ENCODE data around the gene GRIK4. TPM values are rescaled to one million over a fixed set of nuclear protein-coding genes. Genes with fewer than 3 reads are reported as not detected.
A peak's percentile ranks its signal among the peaks of the same experiment; 100 is the strongest.

GRIK4 gene
- total and polyA plus RNA-seq, 8 donors = 0.02 TPM; not detected in 7

GRCh38 chr11:120603071-120603470 is 91.5 kb downstream of the GRIK4 start:
- Histone ChIP-seq H3K36me3 (no peaks in the 10 kb centered on the region), H3K4me3 (no peak overlapping the region), H3K27me3 (no peaks in the 10 kb centered on the region), H3K27ac (no peak overlapping the region), H3K9me3 (no peaks in the 10 kb centered on the region), H3K4me1 (no peaks in the 10 kb centered on the region)
- FAIRE-seq (no peak), ATAC-seq (no peak), DNase-seq (no peak)
- WGBS, 2 donors = 79 to 85% methylated on average over 3 of the region's 3 CpGs
- TF ChIP-seq CTCF (IDR thresholded peaks at IDR 0.05) = no peak
- intact Hi-C loops (cut with DNase I) = no loop called here

- FAIRE-seq (no peak), DNase-seq (no peak), ATAC-seq (no peak)
- H3K27ac ChIP-seq = no peak overlapping the region
- no peak for TF ChIP-seq CTCF (IDR thresholded peaks at IDR 0.05)
- H3K9me3 ChIP-seq = no peaks in the 10 kb centered on the region
- intact Hi-C loops (cut with DNase I) = no loop called here
- 89 to 92% methylated on average over 4 of the region's 4 CpGs for WGBS, 2 donors
- no peaks in the 10 kb centered on the region for H3K4me1 ChIP-seq
- H3K36me3 ChIP-seq = no peaks in the 10 kb centered on the region
- no peak overlapping the region for H3K4me3 ChIP-seq
- no peaks in the 10 kb centered on the region for H3K27me3 ChIP-seq
Measured at GRCh38 chr11:120605469-120605868, 93.9 kb downstream of the GRIK4 start.

GRCh38 chr11:120606211-120607010 is 94.9 kb downstream of the GRIK4 start:
- Histone ChIP-seq H3K4me3 (no peak overlapping the region), H3K27ac (no peak overlapping the region), H3K9me3 (no peaks in the 10 kb centered on the region), H3K36me3 (no peaks in the 10 kb centered on the region), H3K4me1 (no peaks in the 10 kb centered on the region), H3K27me3 (no peaks in the 10 kb centered on the region)
- intact Hi-C loops (cut with DNase I) = no loop called here
- ATAC-seq (no peak), FAIRE-seq (no peak), DNase-seq (no peak)
- TF ChIP-seq CTCF (IDR thresholded peaks at IDR 0.05) = no peak
- WGBS, 2 donors = 80 to 87% methylated on average over 18 of the region's 18 CpGs

- 60 to 79% methylated on average over 2 of the region's 2 CpGs for WGBS, 2 donors
- DNase-seq = no peak
- no peak for ATAC-seq
- intact Hi-C loops (cut with DNase I) = no loop called here
- H3K27ac ChIP-seq = no peak overlapping the region
- no peak for FAIRE-seq
- no peaks in the 10 kb centered on the region for H3K9me3 ChIP-seq
- H3K27me3 ChIP-seq = no peaks in the 10 kb centered on the region
- H3K4me3 ChIP-seq = no peak overlapping the region
- TF ChIP-seq CTCF (IDR thresholded peaks at IDR 0.05) = no peak
- H3K4me1 ChIP-seq = no peaks in the 10 kb centered on the region
- H3K36me3 ChIP-seq = no peaks in the 10 kb centered on the region
Measured at GRCh38 chr11:120608061-120608460, 96.5 kb downstream of the GRIK4 start.

- Histone ChIP-seq H3K4me3 (no peak overlapping the region), H3K9me3 (no peaks in the 10 kb centered on the region), H3K36me3 (no peaks in the 10 kb centered on the region), H3K27ac (no peak overlapping the region), H3K27me3 (no peaks in the 10 kb centered on the region), H3K4me1 (no peaks in the 10 kb centered on the region)
- no peak for TF ChIP-seq CTCF (IDR thresholded peaks at IDR 0.05)
- intact Hi-C loops (cut with DNase I) = no loop called here
- peak in 2 of 6 donors; percentile 2 to 19 for DNase-seq
- ATAC-seq = peak; percentile 60 to 85 (median 70)
- no peak for FAIRE-seq
- WGBS, 2 donors = 50 to 57% methylated on average over 4 of the region's 4 CpGs
Measured at GRCh38 chr11:120608760-120609211, 97.2 kb downstream of the GRIK4 start.

All from pancreas (tissue), 10 donors.